Astrocyte (in vitro differentiated cells and primary cell): Measurements from ENCODE around the gene IMPA2. TPM values are rescaled to one million over a fixed set of nuclear protein-coding genes. Genes with fewer than 3 reads are reported as not detected.

Source experiments
- DNase-seq: peaks from one replicate; pipeline ENCODE4 v3.0.0-alpha.2; 2010; ENCODE audit warnings: low read depth
- FAIRE-seq: peaks from 2 replicates; lab custom pipeline; 2011; peaks lifted over from hg19 to GRCh38; lab: Jason Lieb, UNC
- H2AFZ ChIP-seq: 2 replicates; pipeline ENCODE4 v1.6.0; 2012; ENCODE audit warnings: low read depth, low read length, inconsistent platforms
- H3K27ac ChIP-seq: 2 replicates; pipeline ENCODE4 v1.5.1; 2011; ENCODE audit warnings: low read depth, low read length, inconsistent platforms
- H3K27me3 ChIP-seq: 2 replicates; pipeline ENCODE4 v1.6.0; 2011; ENCODE audit warnings: low read length, inconsistent platforms; ENCODE audit not compliant: insufficient read depth
- H3K36me3 ChIP-seq: 2 replicates; pipeline ENCODE4 v1.5.1; 2011; ENCODE audit warnings: low read length, inconsistent platforms; ENCODE audit not compliant: insufficient read depth
- H3K4me1 ChIP-seq: 2 replicates; pipeline ENCODE4 v1.5.1; 2011; ENCODE audit warnings: low read length, inconsistent platforms; ENCODE audit not compliant: insufficient read depth
- H3K4me2 ChIP-seq: 2 replicates; pipeline ENCODE4 v1.6.0; 2012; ENCODE audit warnings: low read length, inconsistent platforms
- H3K4me3 ChIP-seq: 2 replicates; pipeline ENCODE4 v1.5.1; 2011; ENCODE audit warnings: low read depth, mild to moderate bottlenecking, low read length, inconsistent platforms; ENCODE audit not compliant: insufficient read depth
- H3K79me2 ChIP-seq: 2 replicates; pipeline ENCODE4 v1.6.0; 2012; ENCODE audit warnings: mild to moderate bottlenecking, low read length, inconsistent platforms; ENCODE audit not compliant: insufficient read depth
- H3K9ac ChIP-seq: 2 replicates; pipeline ENCODE4 v1.6.0; 2012; ENCODE audit warnings: mild to moderate bottlenecking, low read length, inconsistent platforms
- H3K9me3 ChIP-seq: 2 replicates; pipeline ENCODE4 v1.5.1; 2012; ENCODE audit warnings: low read depth, mild to moderate bottlenecking, low read length, inconsistent platforms; ENCODE audit not compliant: insufficient read depth
- H4K20me1 ChIP-seq: 2 replicates; pipeline ENCODE4 v1.6.0; 2012; ENCODE audit warnings: low read length, inconsistent platforms; ENCODE audit not compliant: insufficient read depth
- H3K27ac Mint-ChIP-seq: one replicate; pipeline ENCODE4 v1.8.0; 2021; ENCODE audit warnings: mild to moderate bottlenecking, mixed read lengths; ENCODE audit not compliant: unreplicated experiment
- H3K27me3 Mint-ChIP-seq: one replicate; pipeline ENCODE4 v1.8.0; 2021; ENCODE audit warnings: low read depth, mixed read lengths; ENCODE audit not compliant: unreplicated experiment
- H3K36me3 Mint-ChIP-seq: one replicate; pipeline ENCODE4 v1.8.0; 2021; ENCODE audit warnings: low read depth, mixed read lengths; ENCODE audit not compliant: unreplicated experiment
- H3K4me1 Mint-ChIP-seq: one replicate; pipeline ENCODE4 v1.8.0; 2021; ENCODE audit warnings: low read depth, mixed read lengths; ENCODE audit not compliant: unreplicated experiment
- H3K4me3 Mint-ChIP-seq: one replicate; pipeline ENCODE4 v1.8.0; 2021; ENCODE audit warnings: mild to moderate bottlenecking, moderate library complexity, mixed read lengths; ENCODE audit not compliant: unreplicated experiment
- H3K9me3 Mint-ChIP-seq: one replicate; pipeline ENCODE4 v1.8.0; 2021; ENCODE audit warnings: mild to moderate bottlenecking, mixed read lengths; ENCODE audit not compliant: unreplicated experiment
- EZH2 ChIP-seq: IDR thresholded peaks from 2 replicates; pipeline ENCODE4 v1.6.1; 2012; ENCODE audit warnings: mild to moderate bottlenecking, low read length, inconsistent platforms; ENCODE audit not compliant: insufficient read depth
- total RNA-seq: library from RNA; stranded (reverse); gene quantifications from 2 replicates; pipeline ENCODE4 v1.2.1, GENCODE V29; 2021
- TF ChIP-seq, protein P1 (sequence below): IDR thresholded peaks from 2 replicates; pipeline ENCODE4 v1.5.1; 2011; ENCODE audit warnings: low read depth, mild to moderate bottlenecking, inconsistent platforms, low read length, moderate library complexity; ENCODE audit not compliant: insufficient read depth

Gene IMPA2
- total RNA-seq, 1 donor from 2014 or later, result 4.8 TPM

- Histone ChIP-seq H3K27me3 (no peaks in the 10 kb centered on the region), H3K9ac (no peak overlapping the region), H4K20me1 (no peaks in the 10 kb centered on the region), H3K4me3 (no peak overlapping the region), H3K4me2 (no peak overlapping the region), H3K27ac (no peak overlapping the region), H2AFZ (no peak overlapping the region), H3K4me1 (no peaks in the 10 kb centered on the region), H3K9me3 (no peaks in the 10 kb centered on the region), H3K36me3 (no peaks in the 10 kb centered on the region), H3K79me2 (no peaks in the 10 kb centered on the region)
- DNase-seq (no peak), FAIRE-seq (no peak)
- no peaks in the 10 kb centered on the region for H3K9me3 Mint-ChIP-seq
- no peak overlapping the region for H3K27ac Mint-ChIP-seq
- no peaks in the 10 kb centered on the region for H3K27me3 Mint-ChIP-seq
- no peak for TF ChIP-seq EZH2
- H3K4me3 Mint-ChIP-seq, result no peak overlapping the region
- no peaks in the 10 kb centered on the region for H3K36me3 Mint-ChIP-seq
- H3K4me1 Mint-ChIP-seq, result no peaks in the 10 kb centered on the region
Measured at GRCh38 chr18:11972371-11973174, 8.7 kb upstream of the IMPA2 start.

DNA sequence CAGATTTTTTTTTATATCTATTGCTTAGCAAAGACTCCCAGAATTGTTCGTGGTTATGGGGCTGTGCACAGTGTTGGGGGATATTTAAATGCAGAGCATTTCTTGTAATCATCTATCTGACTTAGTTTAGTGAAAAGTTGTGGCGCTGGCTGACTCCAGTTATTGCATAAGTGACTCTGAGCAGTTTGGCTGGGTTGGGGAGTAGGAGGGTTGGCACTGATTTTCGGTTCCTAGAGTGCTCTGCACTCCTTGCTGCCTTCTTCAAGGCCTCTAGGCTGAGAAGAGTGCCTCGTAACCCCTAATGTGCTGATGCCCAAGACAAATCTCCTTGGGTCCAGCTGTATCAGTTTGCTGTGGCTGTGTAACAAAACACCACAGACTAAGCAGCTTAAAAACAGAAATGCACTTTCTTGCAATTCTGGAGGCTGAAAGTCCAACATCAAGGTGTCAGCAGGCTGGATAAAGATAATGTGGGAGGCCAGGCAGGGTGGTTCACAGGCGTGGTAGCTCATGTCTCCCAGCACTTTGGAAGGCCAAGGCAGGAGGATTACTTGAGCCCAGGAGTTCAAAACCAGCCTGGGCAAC lies 6.5 kb upstream of the IMPA2 start:
- no peak overlapping the region for H3K9ac ChIP-seq
- H3K4me1 ChIP-seq, result no peaks in the 10 kb centered on the region
- no peak for FAIRE-seq
- H3K4me3 ChIP-seq, result no peak overlapping the region
- Mint-ChIP-seq H3K9me3 (no peaks in the 10 kb centered on the region), H3K27ac (no peak overlapping the region), H3K36me3 (no peaks in the 10 kb centered on the region), H3K4me1 (no peaks in the 10 kb centered on the region), H3K4me3 (no peak overlapping the region), H3K27me3 (no peaks in the 10 kb centered on the region)
- H3K36me3 ChIP-seq, result no peaks in the 10 kb centered on the region
- H3K4me2 ChIP-seq, result no peak overlapping the region
- H3K27me3 ChIP-seq, result no peaks in the 10 kb centered on the region
- no peak overlapping the region for H3K27ac ChIP-seq
- H3K79me2 ChIP-seq, result no peaks in the 10 kb centered on the region
- DNase-seq, result no peak
- no peak for TF ChIP-seq EZH2
- TF ChIP-seq, protein P1, sequence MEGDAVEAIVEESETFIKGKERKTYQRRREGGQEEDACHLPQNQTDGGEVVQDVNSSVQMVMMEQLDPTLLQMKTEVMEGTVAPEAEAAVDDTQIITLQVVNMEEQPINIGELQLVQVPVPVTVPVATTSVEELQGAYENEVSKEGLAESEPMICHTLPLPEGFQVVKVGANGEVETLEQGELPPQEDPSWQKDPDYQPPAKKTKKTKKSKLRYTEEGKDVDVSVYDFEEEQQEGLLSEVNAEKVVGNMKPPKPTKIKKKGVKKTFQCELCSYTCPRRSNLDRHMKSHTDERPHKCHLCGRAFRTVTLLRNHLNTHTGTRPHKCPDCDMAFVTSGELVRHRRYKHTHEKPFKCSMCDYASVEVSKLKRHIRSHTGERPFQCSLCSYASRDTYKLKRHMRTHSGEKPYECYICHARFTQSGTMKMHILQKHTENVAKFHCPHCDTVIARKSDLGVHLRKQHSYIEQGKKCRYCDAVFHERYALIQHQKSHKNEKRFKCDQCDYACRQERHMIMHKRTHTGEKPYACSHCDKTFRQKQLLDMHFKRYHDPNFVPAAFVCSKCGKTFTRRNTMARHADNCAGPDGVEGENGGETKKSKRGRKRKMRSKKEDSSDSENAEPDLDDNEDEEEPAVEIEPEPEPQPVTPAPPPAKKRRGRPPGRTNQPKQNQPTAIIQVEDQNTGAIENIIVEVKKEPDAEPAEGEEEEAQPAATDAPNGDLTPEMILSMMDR, result no peak
- no peak overlapping the region for H2AFZ ChIP-seq
- H4K20me1 ChIP-seq, result no peaks in the 10 kb centered on the region
- no peaks in the 10 kb centered on the region for H3K9me3 ChIP-seq

DNA sequence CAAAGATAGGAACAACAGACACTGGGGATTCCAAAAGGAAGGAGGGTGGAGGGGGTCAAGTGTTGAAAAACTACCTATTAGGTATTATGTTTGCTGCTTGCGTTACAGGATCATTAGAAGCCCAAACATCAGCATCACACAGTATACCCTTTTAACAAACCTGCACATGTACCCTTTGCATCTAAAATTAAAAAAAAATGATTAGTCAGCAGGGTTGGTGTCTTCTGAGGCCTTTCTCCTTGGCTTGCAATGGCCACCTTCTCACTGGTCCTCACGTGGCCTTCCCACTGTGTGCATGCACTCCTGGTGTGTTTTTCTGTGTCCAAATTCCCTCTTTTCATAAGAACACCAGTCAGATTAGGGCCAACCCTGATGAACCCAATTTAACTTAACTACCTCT lies 5.6 kb upstream of the IMPA2 start:
- Mint-ChIP-seq H3K27me3 (no peaks in the 10 kb centered on the region), H3K36me3 (no peaks in the 10 kb centered on the region), H3K27ac (no peak overlapping the region), H3K4me1 (peaks cover 3% of the 10 kb centered on the region), H3K9me3 (no peaks in the 10 kb centered on the region), H3K4me3 (no peak overlapping the region)
- no peak for DNase-seq
- no peaks in the 10 kb centered on the region for H4K20me1 ChIP-seq
- no peaks in the 10 kb centered on the region for H3K4me1 ChIP-seq
- H2AFZ ChIP-seq, result no peak overlapping the region
- H3K4me2 ChIP-seq, result no peak overlapping the region
- H3K9ac ChIP-seq, result no peak overlapping the region
- H3K79me2 ChIP-seq, result no peaks in the 10 kb centered on the region
- H3K36me3 ChIP-seq, result no peaks in the 10 kb centered on the region
- no peak overlapping the region for H3K4me3 ChIP-seq
- FAIRE-seq, result no peak
- H3K27me3 ChIP-seq, result no peaks in the 10 kb centered on the region
- TF ChIP-seq EZH2, result no peak
- TF ChIP-seq, protein P1, result no peak
- no peaks in the 10 kb centered on the region for H3K9me3 ChIP-seq
- H3K27ac ChIP-seq, result no peak overlapping the region
